ENCODE measurements around the gene RAD51.

The RAD51 gene

DNA sequence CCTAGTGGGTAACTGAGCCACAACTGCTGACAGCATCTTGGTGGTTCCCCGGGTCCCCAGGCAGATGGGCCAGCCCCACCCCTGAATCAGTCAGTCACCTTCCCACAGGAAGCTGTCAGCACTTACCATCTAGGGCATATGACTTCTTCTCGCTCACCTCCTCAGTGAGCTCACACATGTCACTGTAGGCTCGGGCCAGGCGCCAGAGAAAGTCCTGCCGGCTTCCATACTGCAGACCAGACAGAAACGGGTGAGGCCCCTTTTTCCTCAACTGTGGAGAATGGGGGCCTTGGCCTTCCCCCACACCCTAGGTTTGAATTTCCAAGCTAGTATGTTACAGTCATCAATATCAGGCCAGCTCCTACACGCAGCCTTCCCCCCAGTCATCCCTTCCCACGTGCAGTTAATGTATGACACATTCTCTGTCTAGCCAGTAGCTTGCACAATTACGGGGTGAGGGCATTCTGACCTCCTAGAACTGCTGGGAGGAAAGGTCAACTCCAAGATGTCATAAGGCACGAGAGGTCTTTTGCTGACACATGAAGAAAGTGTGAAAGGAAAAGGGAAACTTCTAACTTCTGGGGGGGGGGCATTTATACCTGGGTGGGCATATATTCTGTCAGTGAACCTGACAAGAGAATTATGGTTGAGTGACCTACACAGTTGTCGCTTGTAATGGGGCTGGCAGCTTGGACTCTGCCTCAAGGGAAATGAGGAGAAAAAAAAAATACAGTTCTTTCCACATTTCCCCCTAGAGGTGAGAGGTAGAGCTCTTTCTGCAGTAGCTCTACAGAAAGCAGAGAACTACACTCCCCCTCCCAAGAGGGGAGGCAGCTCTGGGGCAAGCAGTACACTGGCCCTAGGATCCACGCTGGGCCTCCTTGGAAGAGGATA, 49.2 kb downstream of the RAD51 start:
- WGBS (ENCODE audit: insufficient coverage, insufficient read length), result no CpG with 5 or more reads among the region's 12 CpGs
- DNase-seq (ENCODE audit: low read depth, low spot score), result no peak
- no peak overlapping the region for H3K27ac ChIP-seq (ENCODE audit: low read length)

DNA sequence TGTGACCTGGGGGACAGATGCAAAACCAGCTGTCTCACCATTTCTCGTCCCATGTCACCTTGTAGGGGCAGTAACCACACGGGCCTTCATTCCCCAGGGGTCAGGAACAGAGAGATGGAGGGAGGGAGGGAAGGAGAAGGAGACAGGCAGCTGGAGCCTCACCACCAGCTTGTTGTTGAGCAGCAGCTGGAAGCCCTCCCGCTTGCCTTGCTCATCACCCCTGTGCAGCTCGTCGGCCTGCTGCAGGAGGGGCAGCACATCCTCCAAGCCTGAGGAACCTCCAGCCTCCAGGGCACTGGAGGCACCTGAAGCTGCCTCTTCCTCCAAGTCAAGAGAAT, 49.8 kb downstream of the RAD51 start:
- no CpG with 5 or more reads among the region's 5 CpGs for WGBS (ENCODE audit: insufficient coverage, insufficient read length)
- no peak for DNase-seq (ENCODE audit: low read depth, low spot score)
- Histone ChIP-seq H3K27me3 (ENCODE audit: control insufficient read depth, insufficient read depth, low read length) (no peaks in the 10 kb centered on the region), H3K4me1 (ENCODE audit: control insufficient read depth, insufficient read depth, low read length) (no peaks in the 10 kb centered on the region), H3K9me3 (ENCODE audit: control insufficient read depth, insufficient read depth, low read length) (no peaks in the 10 kb centered on the region), H3K4me3 (ENCODE audit: low read length) (no peak overlapping the region), H3K27ac (ENCODE audit: low read length) (no peak overlapping the region), H3K36me3 (ENCODE audit: control insufficient read depth, insufficient read depth, low read length) (no peaks in the 10 kb centered on the region)

More for the DNA sequence above, 49.2 kb downstream of the RAD51 start:
- Histone ChIP-seq H3K4me1 (ENCODE audit: control insufficient read depth, insufficient read depth, low read length) (0 out of 2 replicates have a peak, but pooled peaks cover 2% of the 10 kb centered on the region), H3K36me3 (ENCODE audit: control insufficient read depth, insufficient read depth, low read length) (no peaks in the 10 kb centered on the region), H3K9me3 (ENCODE audit: control insufficient read depth, insufficient read depth, low read length) (no peaks in the 10 kb centered on the region), H3K4me3 (ENCODE audit: low read length) (no peak overlapping the region), H3K27me3 (ENCODE audit: control insufficient read depth, insufficient read depth, low read length) (no peaks in the 10 kb centered on the region)

DNA sequence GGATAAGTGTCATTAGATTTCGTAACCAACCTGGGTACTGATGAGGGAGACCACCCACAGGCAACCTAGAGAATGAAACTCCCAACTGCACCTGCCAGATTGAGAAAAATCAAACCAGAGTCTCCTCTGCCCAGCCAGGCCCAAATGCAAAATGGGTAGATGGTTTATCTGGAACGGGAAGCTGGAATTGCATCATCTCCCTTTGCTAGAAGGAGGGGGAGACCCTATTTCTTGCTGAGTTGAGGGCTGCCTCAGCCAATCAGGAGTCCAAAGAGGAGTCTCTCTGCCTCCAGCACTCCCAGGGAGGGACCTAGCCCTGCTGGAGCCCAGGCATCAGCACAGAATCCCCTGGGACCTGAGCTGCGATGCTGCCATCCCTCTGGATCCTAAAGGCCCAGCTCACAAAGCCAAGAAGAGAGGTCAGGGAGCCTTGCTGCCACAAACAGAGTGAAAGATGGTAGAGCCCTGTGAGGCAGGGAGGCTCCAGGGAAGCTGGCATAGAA, 52.0 kb downstream of the RAD51 start:
- Histone ChIP-seq H3K4me1 (ENCODE audit: control insufficient read depth, insufficient read depth, low read length) (no peaks in the 10 kb centered on the region), H3K36me3 (ENCODE audit: control insufficient read depth, insufficient read depth, low read length) (no peaks in the 10 kb centered on the region), H3K27me3 (ENCODE audit: control insufficient read depth, insufficient read depth, low read length) (no peaks in the 10 kb centered on the region), H3K4me3 (ENCODE audit: low read length) (no peak overlapping the region), H3K27ac (ENCODE audit: low read length) (no peak overlapping the region), H3K9me3 (ENCODE audit: control insufficient read depth, insufficient read depth, low read length) (no peaks in the 10 kb centered on the region)
- no CpG with 5 or more reads among the region's 3 CpGs for WGBS (ENCODE audit: insufficient coverage, insufficient read length)
- no peak for DNase-seq (ENCODE audit: low read depth, low spot score)

GRCh38 chr15:40747685-40748631, 53.0 kb downstream of the RAD51 start:
- Histone ChIP-seq H3K27me3 (ENCODE audit: control insufficient read depth, insufficient read depth, low read length) (no peaks in the 10 kb centered on the region), H3K27ac (ENCODE audit: low read length) (no peak overlapping the region), H3K4me3 (ENCODE audit: low read length) (no peak overlapping the region), H3K9me3 (ENCODE audit: control insufficient read depth, insufficient read depth, low read length) (no peaks in the 10 kb centered on the region), H3K36me3 (ENCODE audit: control insufficient read depth, insufficient read depth, low read length) (no peaks in the 10 kb centered on the region), H3K4me1 (ENCODE audit: control insufficient read depth, insufficient read depth, low read length) (no peaks in the 10 kb centered on the region)
- WGBS (ENCODE audit: insufficient coverage, insufficient read length), result no CpG with 5 or more reads among the region's 7 CpGs
- DNase-seq (ENCODE audit: low read depth, low spot score), result no peak

GRCh38 chr15:40749151-40749630, 54.2 kb downstream of the RAD51 start:
- no peaks in the 10 kb centered on the region for H3K27me3 ChIP-seq (ENCODE audit: control insufficient read depth, insufficient read depth, low read length)
- no peak overlapping the region for H3K27ac ChIP-seq (ENCODE audit: low read length)
- no peaks in the 10 kb centered on the region for H3K4me1 ChIP-seq (ENCODE audit: control insufficient read depth, insufficient read depth, low read length)
- no peak for DNase-seq (ENCODE audit: low read depth, low spot score)
- H3K4me3 ChIP-seq (ENCODE audit: low read length), result no peak overlapping the region
- no peaks in the 10 kb centered on the region for H3K36me3 ChIP-seq (ENCODE audit: control insufficient read depth, insufficient read depth, low read length)
- no peaks in the 10 kb centered on the region for H3K9me3 ChIP-seq (ENCODE audit: control insufficient read depth, insufficient read depth, low read length)
- no CpG with 5 or more reads among the region's 4 CpGs for WGBS (ENCODE audit: insufficient coverage, insufficient read length)

DNA sequence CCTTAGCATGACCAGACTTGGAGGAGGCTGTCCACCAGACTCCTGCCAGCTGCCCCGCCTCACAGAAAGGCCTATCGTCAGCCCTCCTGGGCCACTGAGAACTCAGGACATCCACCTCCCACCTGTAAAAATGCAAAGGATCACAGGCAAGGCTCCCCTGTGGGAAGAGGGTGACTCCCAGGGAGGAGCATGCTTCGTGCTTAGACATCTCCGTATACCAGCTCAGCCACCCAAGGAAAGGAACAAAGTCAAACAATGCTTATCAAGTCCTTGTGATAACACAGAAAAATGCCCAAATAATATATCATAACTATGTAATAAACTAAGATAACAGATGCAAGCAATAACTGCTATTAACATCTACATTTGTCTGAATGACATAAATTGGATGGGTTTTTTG, 55.9 kb downstream of the RAD51 start:
- no peak overlapping the region for H3K4me3 ChIP-seq (ENCODE audit: low read length)
- H3K27ac ChIP-seq (ENCODE audit: low read length), result no peak overlapping the region
- H3K36me3 ChIP-seq (ENCODE audit: control insufficient read depth, insufficient read depth, low read length), result no peaks in the 10 kb centered on the region
- no peaks in the 10 kb centered on the region for H3K27me3 ChIP-seq (ENCODE audit: control insufficient read depth, insufficient read depth, low read length)
- no peaks in the 10 kb centered on the region for H3K9me3 ChIP-seq (ENCODE audit: control insufficient read depth, insufficient read depth, low read length)
- DNase-seq (ENCODE audit: low read depth, low spot score), result no peak
- H3K4me1 ChIP-seq (ENCODE audit: control insufficient read depth, insufficient read depth, low read length), result no peaks in the 10 kb centered on the region
- no CpG with 5 or more reads among the region's 4 CpGs for WGBS (ENCODE audit: insufficient coverage, insufficient read length)

- no peaks in the 10 kb centered on the region for H3K4me1 ChIP-seq (ENCODE audit: control insufficient read depth, insufficient read depth, low read length)
- no peaks in the 10 kb centered on the region for H3K36me3 ChIP-seq (ENCODE audit: control insufficient read depth, insufficient read depth, low read length)
- no peak overlapping the region for H3K27ac ChIP-seq (ENCODE audit: low read length)
- H3K27me3 ChIP-seq (ENCODE audit: control insufficient read depth, insufficient read depth, low read length), result no peaks in the 10 kb centered on the region
- DNase-seq (ENCODE audit: low read depth, low spot score), result no peak
- no peaks in the 10 kb centered on the region for H3K9me3 ChIP-seq (ENCODE audit: control insufficient read depth, insufficient read depth, low read length)
- H3K4me3 ChIP-seq (ENCODE audit: low read length), result no peak overlapping the region
- WGBS (ENCODE audit: insufficient coverage, insufficient read length), result no CpG with 5 or more reads among the region's 12 CpGs
These were observed 56.8 kb downstream of the RAD51 start for GRCh38 chr15:40751745-40752144.

- DNase-seq (ENCODE audit: low read depth, low spot score), result no peak
- peak overlapping the region; percentile 70; the same call in 1 of the 2 replicates for H3K4me3 ChIP-seq (ENCODE audit: low read length)
- H3K36me3 ChIP-seq (ENCODE audit: control insufficient read depth, insufficient read depth, low read length), result no peaks in the 10 kb centered on the region
- WGBS (ENCODE audit: insufficient coverage, insufficient read length), result no CpG with 5 or more reads among the region's 22 CpGs
- no peaks in the 10 kb centered on the region for H3K27me3 ChIP-seq (ENCODE audit: control insufficient read depth, insufficient read depth, low read length)
- H3K4me1 ChIP-seq (ENCODE audit: control insufficient read depth, insufficient read depth, low read length), result no peaks in the 10 kb centered on the region
- H3K9me3 ChIP-seq (ENCODE audit: control insufficient read depth, insufficient read depth, low read length), result no peaks in the 10 kb centered on the region
- H3K27ac ChIP-seq (ENCODE audit: low read length), result no peak overlapping the region
These were observed 59.6 kb downstream of the RAD51 start for GRCh38 chr15:40754574-40754882.

DNA sequence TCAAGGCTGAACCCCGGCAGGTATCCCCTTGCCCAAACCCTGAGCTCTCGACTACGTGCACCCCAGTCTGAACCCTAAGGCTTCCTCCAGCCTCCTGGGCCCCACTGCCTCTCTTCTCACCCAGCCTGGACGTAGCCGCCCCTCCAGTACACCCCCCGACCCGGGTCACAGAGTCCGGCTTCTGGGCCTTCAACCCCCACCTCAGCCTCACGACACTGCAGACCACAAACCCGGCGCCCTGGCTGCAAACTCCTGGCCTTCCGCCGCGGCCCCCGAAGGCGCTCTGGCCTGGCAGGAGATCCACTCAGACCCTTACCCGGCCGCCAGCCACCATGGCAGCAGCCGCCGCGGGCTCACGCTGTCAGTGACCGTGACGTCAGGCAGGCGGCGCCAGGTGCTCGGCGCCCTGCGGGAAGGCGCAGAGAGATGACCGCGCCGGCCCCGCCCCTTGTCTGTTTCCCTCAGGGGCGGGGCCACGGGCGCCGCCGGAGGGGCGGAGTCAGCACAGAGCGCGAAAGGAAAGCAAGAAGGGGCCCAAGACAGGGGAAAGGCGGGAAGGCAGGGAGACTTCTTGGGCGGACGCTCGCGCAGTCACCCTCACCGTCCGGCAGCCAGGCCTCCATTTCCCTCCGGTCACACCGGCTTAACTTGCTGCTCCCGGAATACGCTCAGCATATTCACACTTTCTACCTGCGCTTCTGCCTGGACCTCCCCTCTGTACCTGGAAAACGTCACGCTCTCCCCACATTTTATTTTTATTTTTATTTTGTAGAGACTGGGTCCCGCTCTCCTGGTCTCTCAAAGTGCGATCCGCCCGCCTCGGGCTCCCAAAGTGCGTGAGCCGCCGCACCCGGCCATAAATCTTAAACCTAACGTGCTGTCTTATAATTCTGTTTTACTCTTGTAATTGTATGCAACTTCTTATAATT, 60.2 kb downstream of the RAD51 start, which contains the start of gene RMDN3:
RMDN3 (minus strand) TSS at position 372 of the 929 bp plus-strand sequence. CDS start 471 bp downstream, outside the sequence.
- WGBS (ENCODE audit: insufficient coverage, insufficient read length), result no CpG with 5 or more reads among the region's 66 CpGs
- no peaks in the 10 kb centered on the region for H3K4me1 ChIP-seq (ENCODE audit: control insufficient read depth, insufficient read depth, low read length)
- no peaks in the 10 kb centered on the region for H3K27me3 ChIP-seq (ENCODE audit: control insufficient read depth, insufficient read depth, low read length)
- DNase-seq (ENCODE audit: low read depth, low spot score), result no peak
- no peaks in the 10 kb centered on the region for H3K36me3 ChIP-seq (ENCODE audit: control insufficient read depth, insufficient read depth, low read length)
- peak within 1 kb of the TSS; percentile 70; the same call in 1 of the 2 replicates for H3K4me3 ChIP-seq (ENCODE audit: low read length)
- no peak within 1 kb of the TSS for H3K27ac ChIP-seq (ENCODE audit: low read length)
- no peaks in the 10 kb centered on the region for H3K9me3 ChIP-seq (ENCODE audit: control insufficient read depth, insufficient read depth, low read length)

Measured in iPS DF 6.9 (cell line).